ENCODE measurements around the gene BARX1. TPM values are rescaled to one million over a fixed set of nuclear protein-coding genes. Genes with fewer than 3 reads are reported as not detected.

Gene BARX1
- total and polyA plus RNA-seq, 10 of the 15 experiments (the other 5 are each of a cell fraction or from before 2014, with no cell fraction given): not detected

DNA sequence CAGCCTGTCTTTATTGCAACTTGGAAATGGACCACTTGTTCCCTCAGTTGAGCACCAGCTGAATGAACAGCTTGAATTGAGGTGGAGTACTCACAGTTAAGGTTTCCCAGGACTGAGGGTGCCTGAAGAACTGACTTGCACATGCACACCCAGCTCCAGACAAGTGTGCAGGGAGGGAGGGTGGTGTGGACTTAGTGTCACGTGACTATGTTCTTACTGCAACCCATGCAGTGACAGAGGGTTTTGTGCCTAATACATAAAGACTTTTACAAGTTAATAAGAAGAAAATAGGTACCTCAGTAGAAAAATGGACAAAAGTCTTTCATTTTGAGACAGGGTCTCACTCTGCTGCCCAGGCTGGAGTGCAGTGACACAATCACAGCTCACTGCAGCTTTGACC lies 18.0 kb downstream of the BARX1 start (continued):
- TF ChIP-seq, protein P1, sequence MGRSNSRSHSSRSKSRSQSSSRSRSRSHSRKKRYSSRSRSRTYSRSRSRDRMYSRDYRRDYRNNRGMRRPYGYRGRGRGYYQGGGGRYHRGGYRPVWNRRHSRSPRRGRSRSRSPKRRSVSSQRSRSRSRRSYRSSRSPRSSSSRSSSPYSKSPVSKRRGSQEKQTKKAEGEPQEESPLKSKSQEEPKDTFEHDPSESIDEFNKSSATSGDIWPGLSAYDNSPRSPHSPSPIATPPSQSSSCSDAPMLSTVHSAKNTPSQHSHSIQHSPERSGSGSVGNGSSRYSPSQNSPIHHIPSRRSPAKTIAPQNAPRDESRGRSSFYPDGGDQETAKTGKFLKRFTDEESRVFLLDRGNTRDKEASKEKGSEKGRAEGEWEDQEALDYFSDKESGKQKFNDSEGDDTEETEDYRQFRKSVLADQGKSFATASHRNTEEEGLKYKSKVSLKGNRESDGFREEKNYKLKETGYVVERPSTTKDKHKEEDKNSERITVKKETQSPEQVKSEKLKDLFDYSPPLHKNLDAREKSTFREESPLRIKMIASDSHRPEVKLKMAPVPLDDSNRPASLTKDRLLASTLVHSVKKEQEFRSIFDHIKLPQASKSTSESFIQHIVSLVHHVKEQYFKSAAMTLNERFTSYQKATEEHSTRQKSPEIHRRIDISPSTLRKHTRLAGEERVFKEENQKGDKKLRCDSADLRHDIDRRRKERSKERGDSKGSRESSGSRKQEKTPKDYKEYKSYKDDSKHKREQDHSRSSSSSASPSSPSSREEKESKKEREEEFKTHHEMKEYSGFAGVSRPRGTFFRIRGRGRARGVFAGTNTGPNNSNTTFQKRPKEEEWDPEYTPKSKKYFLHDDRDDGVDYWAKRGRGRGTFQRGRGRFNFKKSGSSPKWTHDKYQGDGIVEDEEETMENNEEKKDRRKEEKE (IDR thresholded peaks at IDR 0.05): no peak
- TF ChIP-seq CREB1 (IDR thresholded peaks at IDR 0.05; ENCODE audit: low read depth) (no peak), ZNF622 (IDR thresholded peaks at IDR 0.05) (no peak), ESRRA (IDR thresholded peaks at IDR 0.05; ENCODE audit: low read length) (no peak), MEF2B (IDR thresholded peaks at IDR 0.05; ENCODE audit: partially characterized antibody, poor library complexity, severe bottlenecking) (no peak), TBL1XR1 (IDR thresholded peaks at IDR 0.05; ENCODE audit: low read depth, low read length) (no peak), SMAD1 (IDR thresholded peaks at IDR 0.05; ENCODE audit: low read depth, partially characterized antibody) (no peak), POU2F2 (IDR thresholded peaks at IDR 0.05; ENCODE audit: borderline replicate concordance, low read depth, low read length) (no peak)

DNA sequence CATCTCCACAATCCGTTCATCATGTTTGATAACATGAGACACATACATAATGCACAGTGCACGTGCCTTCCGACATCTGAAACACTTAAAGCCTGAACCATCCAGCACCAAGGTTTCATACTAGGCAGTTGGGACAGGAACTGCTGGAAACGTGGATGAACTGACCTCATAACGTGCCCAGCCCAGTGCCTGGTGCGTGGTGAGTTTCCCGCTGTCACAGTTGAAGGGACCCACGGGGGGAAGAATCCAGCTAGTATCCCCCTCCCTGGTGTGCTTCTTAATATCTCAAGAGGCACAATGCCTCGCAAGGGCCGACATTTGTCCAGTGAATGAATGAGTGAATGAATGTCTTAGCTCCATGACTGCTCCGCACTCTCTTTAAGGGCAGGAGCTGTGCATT lies 23.2 kb downstream of the BARX1 start:
- Histone ChIP-seq H3K79me2 (ENCODE audit: control insufficient read depth, insufficient read depth, low read length) (no peaks in the 10 kb centered on the region), H3K27ac (ENCODE audit: control insufficient read depth, insufficient read depth) (no peak overlapping the region), H3K27me3 (replicated peaks in 1 of 2; ENCODE audit: control insufficient read depth in 2 of 2, insufficient read depth in 2 of 2, low read length in 1 of 2) (peaks cover 3 to 11% of the 10 kb centered on the region in 2 experiments; a peak in 3 of 4 replicates), H3K9ac (ENCODE audit: control insufficient read depth, insufficient read depth, low read length) (no peak overlapping the region), H3K36me3 (ENCODE audit: control insufficient read depth in 2 of 2, insufficient read depth in 2 of 2, low read length in 1 of 2) (no peaks in the 10 kb centered on the region), H2AFZ (ENCODE audit: control insufficient read depth, low read depth, low read length) (no peak overlapping the region), H4K20me1 (ENCODE audit: control insufficient read depth, insufficient read depth) (no peaks in the 10 kb centered on the region), H3K4me1 (ENCODE audit: control insufficient read depth, insufficient read depth, low read length) (no peaks in the 10 kb centered on the region), H3K4me3 (no peak overlapping the region), H3K4me2 (ENCODE audit: control insufficient read depth, insufficient read depth) (no peak overlapping the region), H3K9me3 (replicated peaks; ENCODE audit: control insufficient read depth, insufficient read depth, low read length) (no peaks in the 10 kb centered on the region)
- DNase-seq (ENCODE audit: low read depth, low spot score): no peak
- ChIA-PET CTCF (no interaction called here), POLR2A (no interaction called here), RAD21 (ENCODE audit: unreplicated experiment) (no interaction called here), SMC1A (ENCODE audit: uncharacterized antibody, unreplicated experiment) (no interaction called here)
- no peak for FAIRE-seq
- 22% methylated on average over 11 of the region's 11 CpGs for WGBS (ENCODE audit: insufficient coverage, insufficient replicate concordance, low lambda C conversion rate, missing lambda C conversion rate)
- no TSS peak for BruUV-seq (replicated peaks)
- ATAC-seq: no peak
- in situ Hi-C loops (cut with MboI): no loop called here
- intact Hi-C loops (cut with micrococcal nuclease; ENCODE audit: unreplicated experiment): no loop called here
- TF ChIP-seq BHLHE40 (IDR thresholded peaks at IDR 0.05; ENCODE audit: borderline replicate concordance in 1 of 2, low read depth in 2 of 2, low read length in 1 of 2) (no peak), RAD51 (IDR thresholded peaks at IDR 0.05) (no peak), MEF2B (IDR thresholded peaks at IDR 0.05; ENCODE audit: partially characterized antibody, poor library complexity, severe bottlenecking) (no peak), NFXL1 (IDR thresholded peaks at IDR 0.05; ENCODE audit: borderline replicate concordance) (no peak), SMAD1 (IDR thresholded peaks at IDR 0.05; ENCODE audit: low read depth, partially characterized antibody) (no peak), NBN (IDR thresholded peaks at IDR 0.05) (no peak), GATAD2B (conservative IDR thresholded peaks at IDR 0.05; ENCODE audit: low read depth) (no peak), IKZF2 (IDR thresholded peaks at IDR 0.05) (no peak), IKZF1 (conservative IDR thresholded peaks at IDR 0.05) (no peak), RCOR1 (conservative IDR thresholded peaks at IDR 0.05; ENCODE audit: low read depth, low read length) (no peak)
- TF ChIP-seq, protein P2, sequence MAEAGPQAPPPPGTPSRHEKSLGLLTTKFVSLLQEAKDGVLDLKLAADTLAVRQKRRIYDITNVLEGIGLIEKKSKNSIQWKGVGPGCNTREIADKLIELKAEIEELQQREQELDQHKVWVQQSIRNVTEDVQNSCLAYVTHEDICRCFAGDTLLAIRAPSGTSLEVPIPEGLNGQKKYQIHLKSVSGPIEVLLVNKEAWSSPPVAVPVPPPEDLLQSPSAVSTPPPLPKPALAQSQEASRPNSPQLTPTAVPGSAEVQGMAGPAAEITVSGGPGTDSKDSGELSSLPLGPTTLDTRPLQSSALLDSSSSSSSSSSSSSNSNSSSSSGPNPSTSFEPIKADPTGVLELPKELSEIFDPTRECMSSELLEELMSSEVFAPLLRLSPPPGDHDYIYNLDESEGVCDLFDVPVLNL (IDR thresholded peaks at IDR 0.05; ENCODE audit: low read depth, low read length): no peak
- TF ChIP-seq, protein P3, sequence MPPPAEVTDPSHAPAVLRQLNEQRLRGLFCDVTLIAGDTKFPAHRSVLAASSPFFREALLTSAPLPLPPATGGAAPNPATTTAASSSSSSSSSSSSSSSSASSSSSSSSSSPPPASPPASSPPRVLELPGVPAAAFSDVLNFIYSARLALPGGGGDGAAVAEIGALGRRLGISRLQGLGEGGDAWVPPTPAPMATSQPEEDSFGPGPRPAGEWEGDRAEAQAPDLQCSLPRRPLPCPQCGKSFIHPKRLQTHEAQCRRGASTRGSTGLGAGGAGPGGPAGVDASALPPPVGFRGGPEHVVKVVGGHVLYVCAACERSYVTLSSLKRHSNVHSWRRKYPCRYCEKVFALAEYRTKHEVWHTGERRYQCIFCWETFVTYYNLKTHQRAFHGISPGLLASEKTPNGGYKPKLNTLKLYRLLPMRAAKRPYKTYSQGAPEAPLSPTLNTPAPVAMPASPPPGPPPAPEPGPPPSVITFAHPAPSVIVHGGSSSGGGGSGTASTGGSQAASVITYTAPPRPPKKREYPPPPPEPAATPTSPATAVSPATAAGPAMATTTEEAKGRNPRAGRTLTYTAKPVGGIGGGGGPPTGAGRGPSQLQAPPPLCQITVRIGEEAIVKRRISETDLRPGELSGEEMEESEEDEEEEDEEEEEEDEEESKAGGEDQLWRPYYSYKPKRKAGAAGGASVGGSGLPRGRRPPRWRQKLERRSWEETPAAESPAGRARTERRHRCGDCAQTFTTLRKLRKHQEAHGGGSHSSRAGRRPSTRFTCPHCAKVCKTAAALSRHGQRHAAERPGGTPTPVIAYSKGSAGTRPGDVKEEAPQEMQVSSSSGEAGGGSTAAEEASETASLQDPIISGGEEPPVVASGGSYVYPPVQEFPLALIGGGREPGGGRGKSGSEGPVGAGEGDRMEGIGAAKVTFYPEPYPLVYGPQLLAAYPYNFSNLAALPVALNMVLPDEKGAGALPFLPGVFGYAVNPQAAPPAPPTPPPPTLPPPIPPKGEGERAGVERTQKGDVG (CRISPR knock-in tag; IDR thresholded peaks at IDR 0.05): no peak
